Stimulated activated naive CD4-positive, alpha-beta T cell treated with Interleukin-2 at 50 U/mL for 16 hours (primary cell): ENCODE results near the gene SH2B2.
"Not testable (repeated sequence)": the region's sequence is repeated elsewhere in the genome, so short reads cannot be mapped to it uniquely, and the experiment has no call there.

Source experiments
- DNase-seq: peaks from one replicate; lab custom pipeline; 2025; lab: John Stamatoyannopoulos, UW

The SH2B2 gene

DNA sequence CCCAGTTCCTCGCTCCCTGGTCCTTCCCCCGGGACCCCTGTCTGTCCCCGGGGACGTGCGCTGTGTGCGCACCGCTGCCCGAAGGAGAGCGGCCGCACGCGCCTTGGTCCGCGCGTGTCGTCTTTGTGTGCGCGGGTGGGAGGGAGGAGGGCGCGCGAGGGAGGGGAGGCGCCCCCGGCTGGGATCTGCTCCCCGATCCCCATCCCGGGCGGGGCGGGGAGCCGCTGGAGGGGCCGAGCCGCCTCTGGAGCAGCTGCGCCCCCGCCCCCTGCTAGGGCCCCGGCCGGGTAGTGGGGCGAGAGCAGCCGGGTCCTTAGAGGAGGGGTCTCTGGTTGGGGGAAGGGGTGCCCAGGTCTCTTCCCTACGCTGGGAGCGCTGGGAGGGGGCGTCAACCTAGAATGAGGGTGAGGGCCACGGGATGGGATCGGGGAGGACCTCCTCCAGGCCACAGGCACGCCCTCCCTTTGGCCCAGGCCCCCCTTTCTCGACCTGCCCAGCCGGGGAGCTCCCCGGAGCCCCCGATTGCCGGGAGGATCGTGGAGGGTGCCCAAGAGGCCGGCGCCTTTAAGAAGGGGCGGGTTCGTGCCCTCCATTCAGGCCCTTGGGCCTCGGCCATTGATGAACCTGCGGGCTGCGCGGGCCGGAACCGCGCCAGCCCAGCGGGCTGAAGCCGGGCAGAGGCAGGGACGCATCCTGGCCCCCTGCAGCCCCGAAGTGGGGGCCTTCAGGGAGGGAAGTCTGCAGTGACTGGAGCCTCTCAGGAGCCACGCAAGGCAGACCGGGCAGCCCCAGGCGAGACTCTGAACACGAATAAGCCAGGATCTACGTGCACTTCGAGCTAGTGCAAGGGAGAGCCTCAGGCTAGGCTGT, 678 bp downstream of the SH2B2 start:
- peak; percentile 13 for DNase-seq

DNA sequence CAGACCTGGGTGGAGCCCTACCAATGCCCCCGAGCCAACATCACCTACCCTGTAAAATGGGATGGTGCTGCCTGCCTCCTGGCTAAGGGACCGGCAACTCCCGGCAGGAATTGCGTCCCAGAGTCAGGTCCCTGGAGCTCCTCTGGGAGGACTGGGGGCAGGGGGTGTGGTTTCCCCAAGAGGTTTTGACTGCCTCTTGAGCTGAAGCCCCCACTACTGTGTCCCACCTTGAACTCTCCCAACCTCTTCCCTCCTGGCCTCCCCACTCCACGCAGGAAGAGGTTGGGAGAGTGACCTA, 1.3 kb downstream of the SH2B2 start:
- no peak for DNase-seq

GRCh38 chr7:102288285-102288930, 1.7 kb downstream of the SH2B2 start:
- no peak for DNase-seq

- no peak for DNase-seq
Observed at GRCh38 chr7:102289057-102289456, 2.4 kb downstream of the SH2B2 start.

GRCh38 chr7:102291056-102291915, 4.6 kb downstream of the SH2B2 start:
- DNase-seq = peak; percentile 23

DNA sequence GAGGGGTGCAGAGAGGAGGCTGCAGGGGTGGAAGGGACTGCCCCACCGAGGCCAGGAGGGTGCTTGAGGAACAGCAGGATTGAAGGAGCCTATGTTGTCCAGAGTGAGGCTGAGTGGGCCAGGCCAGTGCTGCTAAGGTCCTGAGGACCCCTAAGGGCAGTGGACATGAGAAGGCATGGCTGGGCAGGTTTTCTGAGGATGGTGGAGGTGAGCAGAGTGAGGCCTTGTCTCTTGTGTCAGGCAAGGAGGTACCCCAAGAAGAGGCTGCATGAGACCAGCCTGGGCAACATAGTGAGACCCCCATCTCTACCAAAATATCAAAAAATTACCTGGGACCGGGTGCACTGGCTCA, 5.2 kb downstream of the SH2B2 start:
- no peak for DNase-seq

- no peak for DNase-seq
Observed at GRCh38 chr7:102292813-102293798, 6.4 kb downstream of the SH2B2 start.

DNA sequence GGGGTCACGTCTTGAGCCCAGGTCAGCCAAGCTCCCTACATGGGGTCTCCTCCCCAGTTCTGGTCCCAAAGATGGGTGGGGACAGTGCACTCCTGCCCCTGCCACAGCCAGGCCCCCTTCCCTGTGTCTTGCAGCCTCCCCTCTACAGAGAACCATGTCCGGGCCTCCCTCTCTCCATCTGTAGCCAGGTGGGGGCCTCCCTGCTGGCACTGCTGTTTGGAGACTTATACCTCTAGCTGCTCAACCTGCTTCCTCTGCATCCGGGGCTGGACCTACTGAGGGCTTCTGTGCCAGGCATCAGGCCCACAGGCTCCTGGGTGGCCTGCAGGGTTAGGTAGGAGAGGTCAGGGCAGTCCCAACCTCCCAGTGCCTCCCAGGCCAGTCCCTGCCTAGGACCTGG, 7.9 kb downstream of the SH2B2 start:
- no peak for DNase-seq

DNA sequence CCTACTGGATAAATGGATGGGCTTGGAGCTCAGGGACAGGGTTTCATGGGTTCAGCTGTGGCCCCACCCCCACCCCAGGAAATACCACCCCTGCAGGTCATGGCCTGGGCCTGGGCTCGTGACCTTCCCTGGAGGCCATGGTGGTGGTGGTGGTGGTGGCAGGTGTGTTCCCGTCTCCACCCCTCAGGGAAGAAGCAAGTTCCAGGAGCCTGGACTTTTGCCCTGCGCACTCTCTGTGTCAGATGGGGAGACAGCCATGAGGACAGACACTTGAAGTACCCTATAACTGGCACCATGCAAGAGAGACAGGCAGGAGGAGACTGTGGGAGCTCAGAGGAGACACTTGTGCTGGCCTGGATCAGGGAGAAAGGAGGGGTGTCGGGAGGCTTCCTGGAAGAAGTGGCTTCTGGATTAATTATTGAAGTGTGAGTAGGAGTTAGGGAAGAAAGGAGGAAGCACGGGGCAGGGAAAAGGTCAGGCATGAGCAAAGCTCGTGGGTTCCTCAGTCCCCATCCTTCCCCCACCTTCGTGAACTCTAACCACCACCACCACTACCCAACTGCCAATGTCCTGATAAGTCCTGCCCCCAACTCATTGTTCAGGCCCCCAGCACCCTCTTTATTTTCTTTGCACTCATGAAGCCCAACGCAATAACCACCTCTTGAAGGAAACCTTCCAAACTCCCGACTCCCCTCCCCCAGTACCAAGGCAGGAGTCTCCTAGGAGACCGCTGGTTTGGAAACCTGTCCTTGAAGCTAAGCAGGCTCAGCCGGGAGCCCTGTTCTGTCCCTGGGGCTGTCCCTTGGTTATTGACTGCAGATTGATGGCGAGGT, 8.9 kb downstream of the SH2B2 start:
- no peak for DNase-seq

DNA sequence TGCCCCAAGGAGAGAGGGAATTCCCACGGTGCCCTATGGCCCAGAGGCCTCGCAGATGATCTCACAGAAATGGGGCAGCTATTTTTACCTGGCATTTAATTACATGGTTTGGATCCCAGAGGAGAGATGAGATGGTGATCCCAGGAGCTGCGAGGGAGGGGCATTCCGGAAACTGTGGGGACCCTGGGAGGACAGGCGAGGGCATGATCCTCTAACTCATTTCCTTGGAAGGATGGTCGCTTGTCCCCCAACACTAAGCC, 9.4 kb downstream of the SH2B2 start:
- no peak for DNase-seq

DNA sequence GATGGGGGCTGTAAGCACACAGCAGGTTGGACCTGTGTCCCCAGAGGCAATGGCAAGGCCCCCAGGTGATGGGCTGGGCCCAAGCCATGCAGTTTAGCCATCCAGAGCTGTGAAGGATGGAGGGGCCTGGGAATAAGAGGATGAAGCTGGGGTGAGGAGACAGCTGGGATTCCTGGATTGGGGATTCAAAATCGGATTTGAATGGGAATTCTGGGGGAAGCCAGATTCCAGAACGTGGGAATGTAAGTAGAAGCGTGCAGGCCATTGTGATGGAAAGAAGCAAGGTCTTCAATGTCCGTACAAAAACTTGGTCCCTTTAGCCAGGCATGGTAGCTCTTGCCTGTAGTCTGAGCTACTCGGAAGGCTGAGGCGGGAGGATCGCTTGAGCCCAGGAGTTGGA, 9.8 kb downstream of the SH2B2 start:
- DNase-seq = no peak

- DNase-seq = no peak
Observed at GRCh38 chr7:102297487-102298218, 11.0 kb downstream of the SH2B2 start.

- no peak for DNase-seq
Observed at GRCh38 chr7:102300643-102301221, 14.1 kb downstream of the SH2B2 start.

DNA sequence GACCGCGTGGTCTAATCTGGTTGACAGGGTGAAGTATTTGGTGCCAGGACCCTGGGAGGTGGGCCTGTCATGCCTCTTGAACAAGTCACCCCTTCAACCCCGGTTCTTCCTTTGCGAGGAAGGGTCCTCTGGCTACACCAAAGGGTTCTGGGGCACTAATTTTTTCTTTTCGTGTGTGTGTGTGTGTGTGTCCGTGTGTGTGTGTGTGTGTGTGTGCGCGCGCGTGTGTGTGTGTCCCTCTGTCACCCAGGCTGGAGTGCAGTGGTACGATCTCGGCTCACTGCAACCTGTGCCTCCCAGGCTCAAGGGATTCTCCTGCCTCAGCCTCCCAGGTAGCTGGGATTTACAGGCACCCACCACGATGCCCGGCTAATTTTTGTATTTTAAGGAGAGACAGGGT, 14.7 kb downstream of the SH2B2 start:
- DNase-seq = not testable (repeated sequence)

GRCh38 chr7:102302025-102302424, 15.4 kb downstream of the SH2B2 start:
- DNase-seq = no peak

DNA sequence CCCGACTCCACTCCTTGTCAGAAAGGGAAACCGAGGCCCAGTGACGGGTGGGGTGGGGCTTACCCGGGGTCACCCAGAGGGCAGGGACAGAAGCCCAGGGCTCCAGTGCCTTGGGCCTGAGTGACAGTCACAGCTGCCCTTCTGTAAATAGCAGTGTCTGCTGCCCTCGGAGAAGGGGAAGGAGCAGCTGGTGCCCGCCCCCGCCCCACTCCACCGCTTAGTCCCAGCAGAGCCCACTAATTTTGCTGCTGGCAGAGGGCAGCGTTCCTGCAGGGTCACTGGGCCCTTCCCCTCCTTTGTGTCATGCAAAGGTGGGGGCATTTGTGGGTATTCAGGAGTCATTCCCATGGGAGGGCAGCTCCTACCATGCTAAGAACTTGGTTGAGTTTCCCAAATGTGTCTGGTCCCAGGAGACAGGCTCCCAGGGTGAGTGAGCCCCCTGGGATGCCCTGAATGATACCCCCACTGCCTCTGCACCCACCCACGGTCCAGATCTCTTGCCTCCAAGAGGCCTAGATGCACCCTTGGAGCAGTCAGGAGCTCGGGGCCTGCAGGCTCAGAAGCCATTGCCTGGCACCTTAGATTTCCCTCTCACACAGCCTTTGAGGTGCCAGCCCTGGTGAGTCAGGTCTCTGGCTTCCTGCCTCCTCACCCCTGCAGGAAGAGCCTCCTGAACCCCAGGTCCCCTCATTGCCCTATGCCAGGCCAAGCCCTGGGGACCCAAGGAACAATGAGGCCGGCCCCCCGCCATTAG, 17.2 kb downstream of the SH2B2 start:
- no peak for DNase-seq

DNA sequence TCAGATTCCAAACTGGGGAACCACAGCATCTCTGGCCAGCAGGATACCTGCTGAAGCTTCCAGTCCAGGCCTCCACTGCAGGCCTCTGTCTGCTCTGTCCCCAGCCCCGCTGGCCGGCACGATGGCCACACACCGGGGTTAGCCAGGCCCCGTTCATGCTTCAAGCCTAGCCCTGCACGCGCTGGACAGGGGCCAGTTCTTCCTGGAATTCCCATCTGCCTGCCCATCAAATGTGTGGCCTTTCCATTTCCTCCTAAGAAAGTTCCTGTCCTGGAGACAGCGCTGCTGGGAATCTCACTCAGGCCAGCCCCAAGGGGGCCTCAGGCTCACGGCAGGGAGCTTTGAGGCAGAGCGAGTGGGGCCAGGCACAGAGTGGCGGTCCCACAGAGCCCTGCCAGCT, 18.0 kb downstream of the SH2B2 start:
- DNase-seq = no peak

- DNase-seq = no peak
Observed at GRCh38 chr7:102305414-102306268, 19.0 kb downstream of the SH2B2 start.
